Measurements from ENCODE around the gene KCNIP3.
A peak's percentile ranks its signal among the peaks of the same experiment; 100 is the strongest.

KCNIP3 gene

DNA sequence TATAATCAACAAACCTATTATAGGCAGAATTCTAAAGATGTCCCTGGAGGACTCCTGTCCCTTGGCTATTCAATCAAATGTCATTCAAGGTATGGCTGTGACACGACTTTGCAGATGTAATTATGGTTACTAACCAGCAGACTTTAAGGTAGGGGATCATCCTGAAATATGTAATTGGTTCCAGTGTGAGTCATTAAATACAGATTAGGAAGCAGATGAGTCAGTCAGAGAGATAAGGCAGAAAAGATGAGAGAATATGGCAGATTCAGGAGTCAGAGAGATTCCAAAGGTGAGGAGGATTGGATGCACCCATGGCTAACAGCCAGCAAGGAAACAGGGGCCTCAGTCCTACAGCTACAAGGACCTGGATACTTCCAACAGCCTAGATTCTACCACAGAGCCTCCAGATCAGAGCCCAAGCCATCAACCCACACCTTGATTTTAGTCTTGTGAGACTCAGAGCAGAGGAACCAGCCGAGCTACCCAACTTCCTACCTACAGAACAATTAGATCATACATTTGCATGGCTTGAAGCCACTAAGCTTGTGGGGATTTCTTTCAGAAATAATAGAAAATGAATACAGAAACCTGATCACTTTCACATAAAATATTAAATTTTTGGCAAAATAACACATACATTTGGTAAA is 34.1 kb upstream of the KCNIP3 start:
- Histone ChIP-seq H3K27me3 (ENCODE audit: insufficient read depth, poor library complexity, severe bottlenecking) (no peaks in the 10 kb centered on the region), H3K9me3 (ENCODE audit: severe bottlenecking) (no peaks in the 10 kb centered on the region), H3K36me3 (ENCODE audit: low read depth) (no peaks in the 10 kb centered on the region), H3K4me1 (ENCODE audit: insufficient read depth, poor library complexity, severe bottlenecking) (peaks cover 24% of the 10 kb centered on the region), H3K4me3 (ENCODE audit: severe bottlenecking) (no peak overlapping the region), H3K27ac (ENCODE audit: poor library complexity, severe bottlenecking) (no peak overlapping the region)
- no peak for DNase-seq (ENCODE audit: low spot score)
- TF ChIP-seq, protein P1, sequence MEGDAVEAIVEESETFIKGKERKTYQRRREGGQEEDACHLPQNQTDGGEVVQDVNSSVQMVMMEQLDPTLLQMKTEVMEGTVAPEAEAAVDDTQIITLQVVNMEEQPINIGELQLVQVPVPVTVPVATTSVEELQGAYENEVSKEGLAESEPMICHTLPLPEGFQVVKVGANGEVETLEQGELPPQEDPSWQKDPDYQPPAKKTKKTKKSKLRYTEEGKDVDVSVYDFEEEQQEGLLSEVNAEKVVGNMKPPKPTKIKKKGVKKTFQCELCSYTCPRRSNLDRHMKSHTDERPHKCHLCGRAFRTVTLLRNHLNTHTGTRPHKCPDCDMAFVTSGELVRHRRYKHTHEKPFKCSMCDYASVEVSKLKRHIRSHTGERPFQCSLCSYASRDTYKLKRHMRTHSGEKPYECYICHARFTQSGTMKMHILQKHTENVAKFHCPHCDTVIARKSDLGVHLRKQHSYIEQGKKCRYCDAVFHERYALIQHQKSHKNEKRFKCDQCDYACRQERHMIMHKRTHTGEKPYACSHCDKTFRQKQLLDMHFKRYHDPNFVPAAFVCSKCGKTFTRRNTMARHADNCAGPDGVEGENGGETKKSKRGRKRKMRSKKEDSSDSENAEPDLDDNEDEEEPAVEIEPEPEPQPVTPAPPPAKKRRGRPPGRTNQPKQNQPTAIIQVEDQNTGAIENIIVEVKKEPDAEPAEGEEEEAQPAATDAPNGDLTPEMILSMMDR (IDR thresholded peaks at IDR 0.05; ENCODE audit: poor library complexity, severe bottlenecking): no peak
- peak; percentile 28; the same call in 1 of the 3 replicates for ATAC-seq (ENCODE audit: low read depth)

DNA sequence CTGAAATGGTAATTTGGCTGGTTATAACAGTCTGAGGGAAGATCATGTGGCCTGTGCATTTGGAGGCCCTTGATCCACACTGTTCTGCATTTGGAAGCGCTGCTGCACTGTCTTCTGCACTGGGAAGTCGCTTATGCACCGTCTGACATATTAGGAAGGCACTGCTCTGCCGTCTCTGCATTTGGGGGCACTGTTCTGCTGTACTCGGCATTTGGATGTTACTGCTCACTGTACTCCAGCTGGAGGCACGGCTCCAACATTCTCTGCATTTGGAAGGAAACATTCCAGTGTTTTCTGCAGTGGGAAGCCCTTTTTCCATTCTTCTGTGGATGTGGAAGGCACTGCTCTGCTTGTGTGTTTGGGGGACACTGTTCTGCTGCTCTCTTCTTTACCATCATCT is 32.5 kb upstream of the KCNIP3 start:
- DNase-seq (ENCODE audit: low spot score): no peak
- Histone ChIP-seq H3K27me3 (ENCODE audit: insufficient read depth, poor library complexity, severe bottlenecking) (no peaks in the 10 kb centered on the region), H3K27ac (ENCODE audit: poor library complexity, severe bottlenecking) (no peak overlapping the region), H3K36me3 (ENCODE audit: low read depth) (no peaks in the 10 kb centered on the region), H3K9me3 (ENCODE audit: severe bottlenecking) (no peaks in the 10 kb centered on the region), H3K4me1 (ENCODE audit: insufficient read depth, poor library complexity, severe bottlenecking) (peaks cover 21% of the 10 kb centered on the region), H3K4me3 (ENCODE audit: severe bottlenecking) (no peak overlapping the region)
- TF ChIP-seq, protein P1 (IDR thresholded peaks at IDR 0.05; ENCODE audit: poor library complexity, severe bottlenecking): no peak
- no peak for ATAC-seq (ENCODE audit: low read depth)

DNA sequence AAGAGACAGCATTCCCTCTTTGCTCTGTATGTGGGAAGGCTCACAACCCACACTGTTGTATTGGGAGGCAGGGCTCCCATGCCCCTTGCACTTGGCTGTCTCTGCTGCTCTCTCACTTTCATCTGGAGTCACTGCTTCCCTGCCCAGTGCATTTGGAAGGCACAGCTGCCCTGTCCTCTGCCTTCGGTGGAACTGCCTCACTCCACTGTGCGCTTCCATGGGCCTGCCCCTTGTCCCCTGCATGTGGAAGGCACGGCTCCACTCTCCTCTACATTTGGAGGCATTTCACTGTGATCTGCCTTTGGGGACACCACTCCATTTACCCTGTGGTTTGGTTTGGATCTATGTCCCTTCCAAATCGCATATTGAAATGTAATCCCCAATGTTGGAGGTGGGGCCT is 32.0 kb upstream of the KCNIP3 start:
- Histone ChIP-seq H3K9me3 (ENCODE audit: severe bottlenecking) (no peaks in the 10 kb centered on the region), H3K36me3 (ENCODE audit: low read depth) (no peaks in the 10 kb centered on the region), H3K27me3 (ENCODE audit: insufficient read depth, poor library complexity, severe bottlenecking) (no peaks in the 10 kb centered on the region), H3K27ac (ENCODE audit: poor library complexity, severe bottlenecking) (no peak overlapping the region), H3K4me1 (ENCODE audit: insufficient read depth, poor library complexity, severe bottlenecking) (peaks cover 16% of the 10 kb centered on the region), H3K4me3 (ENCODE audit: severe bottlenecking) (no peak overlapping the region)
- DNase-seq (ENCODE audit: low spot score) (no peak), ATAC-seq (ENCODE audit: low read depth) (no peak)
- TF ChIP-seq, protein P1 (IDR thresholded peaks at IDR 0.05; ENCODE audit: poor library complexity, severe bottlenecking): no peak

DNA sequence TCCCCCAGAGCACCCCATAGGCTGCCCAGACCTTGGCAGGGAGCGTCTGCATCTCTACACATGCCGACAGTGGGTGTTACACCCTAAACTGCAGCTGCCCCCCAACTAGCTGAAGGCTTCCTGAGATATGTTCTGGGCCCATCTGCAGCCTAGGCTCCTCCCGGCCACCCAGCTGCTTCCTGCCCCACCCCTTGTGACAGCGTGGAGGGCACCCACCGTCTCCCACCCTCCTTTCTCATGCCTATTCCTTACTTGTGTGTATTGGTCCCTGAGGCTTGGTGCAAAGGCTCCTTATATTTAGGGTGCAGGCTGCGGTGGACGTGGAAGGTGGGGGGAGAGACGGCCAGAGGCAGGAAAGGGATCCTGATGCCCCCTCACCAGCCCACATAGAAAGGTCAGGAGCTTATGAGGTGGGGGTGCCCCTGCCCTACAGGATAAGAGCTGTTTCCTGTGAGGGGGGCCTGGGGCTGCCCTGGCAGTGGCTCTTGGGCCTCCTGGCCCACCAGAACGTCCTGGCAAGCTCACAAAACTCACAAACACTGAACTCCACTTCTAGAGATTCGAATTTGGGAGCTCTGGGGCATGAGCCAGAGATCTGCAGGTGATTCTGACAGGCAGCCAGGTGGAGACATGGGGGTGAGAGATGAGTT is 30.2 kb upstream of the KCNIP3 start:
- ATAC-seq (ENCODE audit: low read depth): no peak
- TF ChIP-seq, protein P1 (IDR thresholded peaks at IDR 0.05; ENCODE audit: poor library complexity, severe bottlenecking): no peak

More for the DNA sequence above, 30.2 kb upstream of the KCNIP3 start:
- Histone ChIP-seq H3K27me3 (ENCODE audit: insufficient read depth, poor library complexity, severe bottlenecking) (no peaks in the 10 kb centered on the region), H3K9me3 (ENCODE audit: severe bottlenecking) (no peaks in the 10 kb centered on the region), H3K4me1 (ENCODE audit: insufficient read depth, poor library complexity, severe bottlenecking) (peaks cover 9% of the 10 kb centered on the region), H3K27ac (ENCODE audit: poor library complexity, severe bottlenecking) (no peak overlapping the region), H3K4me3 (ENCODE audit: severe bottlenecking) (no peak overlapping the region), H3K36me3 (ENCODE audit: low read depth) (no peaks in the 10 kb centered on the region)
- DNase-seq (ENCODE audit: low spot score): peak; percentile 42
